H1 (cell line): ENCODE measurements around the gene CCDC197. TPM values are rescaled to one million over a fixed set of nuclear protein-coding genes. Genes with fewer than 3 reads are reported as not detected.

Experiments used
- CTCF ChIA-PET: fragments of 300-600 bp; sonication (Branson Sonifier 250); formaldehyde crosslinking; loops from one replicate; lab custom pipeline; 2021; ENCODE audit not compliant: partially characterized antibody; lab: Charles Lee
- POLR2A ChIA-PET: fragments of 300-600 bp; sonication (Branson Sonifier 250); formaldehyde crosslinking; loops from one replicate; lab custom pipeline; 2021; ENCODE audit warnings: inconsistent platforms; ENCODE audit not compliant: partially characterized antibody; lab: Charles Lee
- DNase-seq, 2 experiments: peaks; one replicate each; pipeline versions ENCODE4 v3.0.0 to v3.0.0-alpha.2; 2010 to 2022; ENCODE audit warnings: low spot score in 2 of 2, low read depth in 1 of 2, mixed read lengths in 1 of 2
- FAIRE-seq: peaks from 2 replicates; lab custom pipeline; 2011; peaks lifted over from hg19 to GRCh38; lab: Jason Lieb, UNC
- H2AFZ ChIP-seq: 2 replicates; pipeline ENCODE4 v1.8.1; 2012; ENCODE audit warnings: low read length, inconsistent platforms
- H2AK5ac ChIP-seq: 2 replicates; pipeline ENCODE4 v1.6.1; 2013; ENCODE audit warnings: low read depth, low read length
- H2BK120ac ChIP-seq: replicated peaks from 2 replicates; pipeline ENCODE3; 2013; ENCODE audit warnings: low read depth, low read length, inconsistent platforms
- H2BK12ac ChIP-seq: 2 replicates; pipeline ENCODE4 v1.6.1; 2013; ENCODE audit warnings: low read depth, low read length
- H2BK15ac ChIP-seq: 2 replicates; pipeline ENCODE4 v1.6.1; 2013; ENCODE audit warnings: low read length
- H2BK20ac ChIP-seq: 2 replicates; pipeline ENCODE4 v1.6.1; 2013; ENCODE audit warnings: low read length
- H2BK5ac ChIP-seq: 2 replicates; pipeline ENCODE4 v1.6.1; 2013; ENCODE audit warnings: low read depth, low read length
- H3K14ac ChIP-seq: 2 replicates; pipeline ENCODE4 v1.6.1; 2013; ENCODE audit warnings: inconsistent platforms; ENCODE audit not compliant: insufficient read length
- H3K18ac ChIP-seq: 2 replicates; pipeline ENCODE4 v1.6.1; 2013; ENCODE audit warnings: low read length; ENCODE audit errors: extremely low read depth
- H3K23ac ChIP-seq: 2 replicates; pipeline ENCODE4 v1.6.1; 2013; ENCODE audit warnings: inconsistent platforms; ENCODE audit not compliant: insufficient read length
- H3K23me2 ChIP-seq: 2 replicates; pipeline ENCODE4 v1.6.1; 2013; ENCODE audit warnings: low read depth, low read length
- H3K27ac ChIP-seq: 2 replicates; pipeline ENCODE4 v1.6.1; 2011; ENCODE audit warnings: low read depth, low read length, inconsistent platforms
- H3K27me3 ChIP-seq, 4 experiments: replicated peaks in 1 of 4; 1 replicate in 1 of 4; 2 replicates in 3 of 4; pipeline versions ENCODE4 v1.6.1 to v1.8.1; 2011 to 2013; ENCODE audit warnings: low read length in 3 of 4, mild to moderate bottlenecking in 3 of 4, inconsistent platforms in 2 of 4, mixed read lengths in 2 of 4, moderate library complexity in 1 of 4; ENCODE audit not compliant: control insufficient read depth in 3 of 4, insufficient read depth in 3 of 4; ENCODE audit errors: extremely low read depth in 1 of 4
- H3K36me3 ChIP-seq, 4 experiments: 2 replicates each; pipeline versions ENCODE4 v1.6.1 to v1.8.1; 2011 to 2013; ENCODE audit warnings: mild to moderate bottlenecking in 4 of 4, low read length in 3 of 4, moderate library complexity in 2 of 4, control low read depth in 1 of 4, inconsistent platforms in 1 of 4; ENCODE audit not compliant: insufficient read depth in 4 of 4, control insufficient read depth in 2 of 4
- H3K4ac ChIP-seq: replicated peaks from 2 replicates; pipeline ENCODE3; 2013; ENCODE audit warnings: low read length, low read depth, mixed read lengths, inconsistent platforms; ENCODE audit not compliant: insufficient read length
- H3K4me1 ChIP-seq, 4 experiments: replicated peaks in 1 of 4; 1 replicate in 1 of 4; 2 replicates in 3 of 4; pipeline versions ENCODE4 v1.6.1 to v1.8.1; 2011 to 2013; ENCODE audit warnings: low read length in 3 of 4, inconsistent platforms in 2 of 4, mixed read lengths in 1 of 4; ENCODE audit not compliant: insufficient read depth in 4 of 4, control insufficient read depth in 3 of 4
- H3K4me2 ChIP-seq, 2 experiments: 2 replicates each; pipeline versions ENCODE4 v1.6.1 to v1.8.1; 2011 to 2013; ENCODE audit warnings: low read depth in 2 of 2, low read length in 2 of 2, control low read depth in 1 of 2, inconsistent platforms in 1 of 2, mild to moderate bottlenecking in 1 of 2; ENCODE audit not compliant: insufficient read depth in 1 of 2
- H3K4me3 ChIP-seq, 4 experiments: fragments of 200-600, 300-600 bp in 1 of 4; sonication (generic), shearing (Covaris generic), sonication (Bioruptor Twin) in 1 of 4; 2 replicates each; pipeline versions ENCODE4 v1.5.1 to v1.8.1; 2011 to 2016; ENCODE audit warnings: low read length in 4 of 4, low read depth in 3 of 4, control low read depth in 2 of 4, inconsistent platforms in 2 of 4, mild to moderate bottlenecking in 2 of 4, mixed read lengths in 1 of 4, moderate library complexity in 1 of 4; ENCODE audit not compliant: insufficient read depth in 2 of 4; ENCODE audit errors: extremely low read depth in 1 of 4
- H3K56ac ChIP-seq: replicated peaks from 2 replicates; pipeline ENCODE3; 2013; ENCODE audit warnings: low read depth, mild to moderate bottlenecking, mixed read lengths, low read length, inconsistent platforms; ENCODE audit not compliant: insufficient read length
- H3K79me1 ChIP-seq: 2 replicates; pipeline ENCODE4 v1.6.1; 2013; ENCODE audit warnings: low read depth, low read length, control low read depth
- H3K79me2 ChIP-seq, 2 experiments: 2 replicates each; pipeline versions ENCODE4 v1.6.1 to v1.8.1; 2012 to 2013; ENCODE audit warnings: low read length in 2 of 2, mild to moderate bottlenecking in 2 of 2, inconsistent platforms in 1 of 2; ENCODE audit not compliant: insufficient read depth in 2 of 2, control insufficient read depth in 1 of 2
- H3K9ac ChIP-seq, 4 experiments: replicated peaks in 1 of 4; 1 replicate in 1 of 4; 2 replicates in 3 of 4; pipeline versions ENCODE4 v1.6.1 to v1.8.1; 2011 to 2013; ENCODE audit warnings: low read depth in 3 of 4, low read length in 3 of 4, control low read depth in 2 of 4, mild to moderate bottlenecking in 2 of 4, moderate library complexity in 2 of 4, inconsistent platforms in 1 of 4; ENCODE audit errors: extremely low read depth in 1 of 4
- H3K9me3 ChIP-seq, 2 experiments: 2 replicates each; pipeline versions ENCODE4 v1.6.1 to v1.8.1; 2012 to 2013; ENCODE audit warnings: mild to moderate bottlenecking in 2 of 2, moderate library complexity in 2 of 2, control low read depth in 1 of 2, inconsistent platforms in 1 of 2, low read depth in 1 of 2, low read length in 1 of 2, mixed read lengths in 1 of 2; ENCODE audit not compliant: insufficient read depth in 2 of 2
- H4K20me1 ChIP-seq, 2 experiments: replicated peaks in 1 of 2; 2 replicates each; pipeline versions ENCODE3 to v1.8.1; 2011 to 2013; ENCODE audit warnings: inconsistent platforms in 2 of 2, low read length in 2 of 2, mild to moderate bottlenecking in 1 of 2; ENCODE audit not compliant: insufficient read depth in 2 of 2, control insufficient read depth in 1 of 2
- H4K5ac ChIP-seq: 2 replicates; pipeline ENCODE4 v1.6.1; 2013; ENCODE audit warnings: low read length, low read depth, mixed read lengths, inconsistent platforms; ENCODE audit not compliant: insufficient read length
- H4K8ac ChIP-seq: 2 replicates; pipeline ENCODE4 v1.8.0; 2013; ENCODE audit warnings: mild to moderate bottlenecking, moderate library complexity, low read length, inconsistent platforms; ENCODE audit not compliant: insufficient read depth; ENCODE audit errors: extremely low read depth
- H4K91ac ChIP-seq: replicated peaks from 2 replicates; pipeline ENCODE3; 2013; ENCODE audit warnings: low read length, mixed read lengths, inconsistent platforms; ENCODE audit not compliant: insufficient read length
- POLR2A ChIP-seq, 2 experiments: IDR thresholded peaks; 1 replicate in 1 of 2; 2 replicates in 1 of 2; pipeline ENCODE4 v1.6.1; 2011; ENCODE audit warnings: low read depth in 2 of 2, low read length in 2 of 2, mild to moderate bottlenecking in 2 of 2; ENCODE audit errors: control extremely low read depth in 1 of 2
- RAD21 ChIP-seq, 2 experiments: IDR thresholded peaks in 1 of 2; conservative IDR thresholded peaks in 1 of 2; 2 replicates each; pipeline ENCODE4 v1.6.1; 2011; ENCODE audit warnings: low read depth in 2 of 2, low read length in 2 of 2, improper control_type of control experiment in 1 of 2, inconsistent platforms in 1 of 2, mild to moderate bottlenecking in 1 of 2, moderate library complexity in 1 of 2
- SP1 ChIP-seq: IDR thresholded peaks from 2 replicates; pipeline ENCODE4 v1.6.1; 2011; ENCODE audit warnings: low read depth, low read length
- WGBS, 2 experiments: shearing (Covaris generic) in 1 of 2; methylation state at CpG; one replicate each; pipeline versions ENCODE4 v1.1.6 to v1.1.7; 2013 to 2015; ENCODE audit warnings: low lambda C conversion rate in 2 of 2, mixed read lengths in 2 of 2, inconsistent platforms in 1 of 2, low coverage in 1 of 2, missing lambda C conversion rate in 1 of 2; ENCODE audit not compliant: insufficient replicate concordance in 2 of 2, insufficient coverage in 1 of 2, insufficient read length in 1 of 2; ENCODE audit errors: extremely low coverage in 1 of 2, missing lambda C conversion rate in 1 of 2; 5-methylcytosine and 5-hydroxymethylcytosine counted together
- polyA plus RNA-seq, 7 experiments: library from polyadenylated mRNA; depleted of rRNA in 3 of 7; stranded (reverse) in 5 of 7; unstranded in 2 of 7; fragments of >200 nt in 5 of 7; fragments of 200-250 nt in 2 of 7; gene quantifications; 1 replicate in 5 of 7; 2 replicates in 1 of 7; 4 replicates in 1 of 7; pipeline versions ENCODE4 v1.2.1 to v1.2.3, GENCODE V29; 2011 to 2013; ENCODE audit warnings: missing spikeins in 2 of 7, mixed read lengths in 2 of 7
- total RNA-seq: library from RNA; stranded (reverse); fragmentation: NEBNext Ultra II Directional; extraction: Animal tissue kit (Norgen Biotek cat#: 25700); gene quantifications from 2 replicates; pipeline ENCODE4 v1.2.1, GENCODE V29; 2021

Gene CCDC197
- total and polyA plus RNA-seq, 2 of the 8 experiments (the other 6 are each of a cell fraction or from before 2014, with no cell fraction given): not detected

GRCh38 chr14:93963692-93964091 is 33.4 kb upstream of the CCDC197 start:
- no peak overlapping the region for H2BK12ac ChIP-seq
- POLR2A ChIA-PET: interaction anchor here (1.0 kb wide), 1 partner anchor 11 kb away, joined by 3 read pairs; no protein-coding TSS in a partner anchor
- H3K27ac ChIP-seq: no peak overlapping the region
- no peak overlapping the region for H3K56ac ChIP-seq
- H3K27me3 ChIP-seq: peaks cover 0 to 1% (median 0%) of the 10 kb centered on the region in 4 experiments; a peak in 1 of 7 replicates
- H3K79me1 ChIP-seq: no peaks in the 10 kb centered on the region
- no peak overlapping the region for H3K23ac ChIP-seq
- H3K14ac ChIP-seq: no peak overlapping the region
- CTCF ChIA-PET: interaction anchor here (0.9 to 8.0 kb wide), 5 partner anchors 15 to 39 kb away, joined by 3 to 37 read pairs (median 4); no protein-coding TSS in a partner anchor
- FAIRE-seq: no peak
- no peak overlapping the region for H3K4me3 ChIP-seq
- no peak overlapping the region for H2AFZ ChIP-seq
- no peak overlapping the region for H4K8ac ChIP-seq
- H3K79me2 ChIP-seq: no peaks in the 10 kb centered on the region
- no peak overlapping the region for H4K91ac ChIP-seq
- peaks cover 3% of the 10 kb centered on the region; the same call in 1 of the 2 replicates for H3K23me2 ChIP-seq
- no peak overlapping the region for H3K9ac ChIP-seq
- no peak overlapping the region for H2BK15ac ChIP-seq
- H3K4me1 ChIP-seq: peaks cover 0 to 7% (median 5%) of the 10 kb centered on the region in 4 experiments; a peak in 5 of 7 replicates
- no peaks in the 10 kb centered on the region for H3K9me3 ChIP-seq
- no peak overlapping the region for H2BK20ac ChIP-seq
- no peak overlapping the region for H2AK5ac ChIP-seq
- H3K4ac ChIP-seq: no peak overlapping the region
- no peak overlapping the region for H3K4me2 ChIP-seq
- no peaks in the 10 kb centered on the region for H3K36me3 ChIP-seq
- WGBS, 2 experiments: 85% methylated on average over 4 of the region's 4 CpGs; no CpG with 5 or more reads in 1 of the 2 experiments
- no peak overlapping the region for H4K5ac ChIP-seq
- H2BK120ac ChIP-seq: no peak overlapping the region
- H4K20me1 ChIP-seq: no peaks in the 10 kb centered on the region
- no peak overlapping the region for H3K18ac ChIP-seq
- H2BK5ac ChIP-seq: no peak overlapping the region
- DNase-seq: no peak
- no peak for TF ChIP-seq SP1
- TF ChIP-seq RAD21 (IDR thresholded peaks at IDR 0.05 in 1 of 2, conservative IDR thresholded peaks at IDR 0.05 in 1 of 2; ENCODE audit: low read depth in 2 of 2, low read length in 2 of 2): no peak
- no peak for TF ChIP-seq POLR2A (IDR thresholded peaks at IDR 0.05; ENCODE audit: control extremely low read depth in 1 of 2, low read depth in 2 of 2, low read length in 2 of 2)
